OCI-LY3 (cell line): Measurements from ENCODE around the gene LRBA.

Experiments used
- EZH2phosphoT487 ChIP-seq: fragments of 200-600 bp; shearing (Covaris generic); IDR thresholded peaks from 2 replicates; pipeline ENCODE4 v1.6.1; 2018; ENCODE audit warnings: antibody characterized with exemption, mixed run types, low read depth
- TF ChIP-seq, protein P1 (sequence below): fragments of 200-600, 300-600 bp; sonication (generic); IDR thresholded peaks from 2 replicates; pipeline ENCODE4 v1.5.1; 2014; ENCODE audit warnings: antibody characterized with exemption, low read length, low read depth

DNA sequence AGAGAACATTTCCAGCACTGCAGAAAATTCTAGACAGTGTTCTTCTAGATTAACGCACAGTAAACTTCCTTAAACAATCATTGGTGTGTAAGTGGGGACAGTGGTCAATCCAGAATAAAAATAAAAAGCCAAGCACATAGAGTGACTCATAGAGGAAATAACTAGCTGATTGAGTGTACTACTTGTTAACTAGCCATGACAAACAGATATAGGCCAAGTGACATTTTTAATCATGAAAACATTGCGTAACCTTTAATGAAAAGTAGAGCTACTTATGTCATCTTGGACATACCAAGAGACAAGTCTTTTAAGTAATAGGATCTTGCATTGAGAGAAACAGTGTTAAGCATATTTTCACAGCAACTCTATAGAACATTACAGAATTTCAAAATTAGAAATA is 667.0 kb downstream of the LRBA start:
- TF ChIP-seq, protein P1, sequence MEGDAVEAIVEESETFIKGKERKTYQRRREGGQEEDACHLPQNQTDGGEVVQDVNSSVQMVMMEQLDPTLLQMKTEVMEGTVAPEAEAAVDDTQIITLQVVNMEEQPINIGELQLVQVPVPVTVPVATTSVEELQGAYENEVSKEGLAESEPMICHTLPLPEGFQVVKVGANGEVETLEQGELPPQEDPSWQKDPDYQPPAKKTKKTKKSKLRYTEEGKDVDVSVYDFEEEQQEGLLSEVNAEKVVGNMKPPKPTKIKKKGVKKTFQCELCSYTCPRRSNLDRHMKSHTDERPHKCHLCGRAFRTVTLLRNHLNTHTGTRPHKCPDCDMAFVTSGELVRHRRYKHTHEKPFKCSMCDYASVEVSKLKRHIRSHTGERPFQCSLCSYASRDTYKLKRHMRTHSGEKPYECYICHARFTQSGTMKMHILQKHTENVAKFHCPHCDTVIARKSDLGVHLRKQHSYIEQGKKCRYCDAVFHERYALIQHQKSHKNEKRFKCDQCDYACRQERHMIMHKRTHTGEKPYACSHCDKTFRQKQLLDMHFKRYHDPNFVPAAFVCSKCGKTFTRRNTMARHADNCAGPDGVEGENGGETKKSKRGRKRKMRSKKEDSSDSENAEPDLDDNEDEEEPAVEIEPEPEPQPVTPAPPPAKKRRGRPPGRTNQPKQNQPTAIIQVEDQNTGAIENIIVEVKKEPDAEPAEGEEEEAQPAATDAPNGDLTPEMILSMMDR = no peak
- no peak for TF ChIP-seq EZH2phosphoT487
